Measurements from ENCODE around the gene ATP5ME. TPM values are rescaled to one million over a fixed set of nuclear protein-coding genes. Genes with fewer than 3 reads are reported as not detected.
"Not testable (repeated sequence)": the region's sequence is repeated elsewhere in the genome, so short reads cannot be mapped to it uniquely, and the experiment has no call there.

Gene ATP5ME
- total RNA-seq, 1 donor from 2014 or later, result 35.2 TPM

DNA sequence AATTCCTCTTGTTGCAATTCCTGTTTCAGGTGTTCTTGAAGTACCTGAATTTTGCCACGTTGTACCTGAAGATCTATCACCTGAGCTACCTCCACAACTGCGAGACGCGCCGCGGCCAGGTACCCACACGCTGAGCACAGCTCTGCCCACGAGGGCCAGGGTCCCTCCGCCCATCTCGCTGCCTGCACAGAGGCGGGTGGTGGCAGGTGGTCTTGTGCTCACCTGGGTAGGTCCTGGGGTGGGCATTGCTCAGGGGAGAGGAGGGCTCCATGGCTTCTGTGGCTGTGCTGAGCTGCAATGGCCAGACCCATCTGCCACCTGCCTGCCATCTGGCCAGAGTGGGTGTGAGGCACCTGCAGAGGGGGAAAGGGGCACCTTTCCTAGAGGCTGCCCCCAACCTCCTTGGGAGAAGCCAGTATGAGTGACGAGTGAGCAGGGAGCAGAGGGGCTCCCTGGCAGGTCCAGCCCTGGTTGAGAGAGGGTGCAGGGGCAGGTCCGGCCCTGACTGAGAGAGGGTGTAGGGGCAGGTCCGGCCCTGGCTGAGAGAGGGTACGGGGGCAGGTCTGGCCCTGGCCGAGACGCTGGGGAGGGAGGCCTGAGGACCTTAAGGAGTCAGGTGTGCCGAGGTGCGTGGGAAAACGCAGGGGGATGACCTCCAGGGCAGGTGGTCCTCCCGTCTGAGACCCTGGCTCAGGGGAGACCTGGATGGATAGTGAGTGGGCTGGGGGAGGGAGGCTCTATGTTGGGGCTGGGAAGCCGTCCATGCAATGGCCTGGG lies 38.0 kb downstream of the ATP5ME start:
- DNase-seq (ENCODE audit: low spot score), result no peak

GRCh38 chr4:635066-635835 lies 38.8 kb downstream of the ATP5ME start:
- not testable (repeated sequence) for DNase-seq (ENCODE audit: low spot score)

GRCh38 chr4:634599-634985 lies 39.5 kb downstream of the ATP5ME start:
- DNase-seq (ENCODE audit: low spot score), result no peak

- DNase-seq (ENCODE audit: low spot score), result no peak
These were observed 40.0 kb downstream of the ATP5ME start for GRCh38 chr4:633976-634598.

GRCh38 chr4:633406-633805 lies 40.7 kb downstream of the ATP5ME start:
- no peak for DNase-seq (ENCODE audit: low spot score)

DNA sequence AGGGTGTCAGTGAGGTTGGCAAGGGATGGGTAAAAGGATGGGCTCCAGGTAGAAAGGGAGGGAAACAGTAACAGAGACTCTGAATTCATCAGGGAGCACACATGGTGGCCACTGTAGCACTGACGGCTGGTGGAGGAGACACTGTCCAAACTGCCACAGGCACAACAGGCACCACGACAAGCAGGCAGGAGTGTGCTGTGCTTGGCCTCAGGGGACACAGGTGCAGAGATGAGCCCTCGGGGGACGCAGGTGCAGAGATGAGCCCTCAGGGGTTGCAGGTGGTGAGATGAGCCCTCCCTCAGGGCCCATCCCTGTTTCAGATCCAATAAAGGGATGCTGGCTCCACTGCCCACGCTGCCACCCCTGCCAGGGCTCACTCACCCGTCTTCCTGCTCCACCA lies 41.1 kb downstream of the ATP5ME start:
- no peak for DNase-seq (ENCODE audit: low spot score)

- DNase-seq (ENCODE audit: low spot score), result no peak
These were observed 41.8 kb downstream of the ATP5ME start for GRCh38 chr4:632196-632790.

DNA sequence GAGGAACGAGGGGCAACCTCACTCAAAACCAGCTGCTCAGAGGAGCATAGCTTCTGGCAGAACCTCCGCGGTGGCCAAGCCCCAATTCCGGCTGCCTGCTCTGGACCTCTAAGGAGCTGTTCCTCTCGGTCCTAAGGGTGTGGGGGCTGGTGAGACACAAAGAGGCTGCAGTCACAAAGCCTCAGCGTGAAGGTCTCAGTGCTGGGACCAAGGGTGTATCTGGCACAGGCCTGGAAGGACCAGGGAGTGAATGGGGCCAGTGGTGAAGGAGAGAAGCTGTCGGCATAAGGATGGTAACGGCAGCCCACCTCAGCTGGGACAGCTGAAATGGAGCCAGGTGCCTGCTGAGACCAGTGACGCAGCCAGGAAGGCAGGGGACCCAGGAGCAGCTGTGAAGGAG lies 43.4 kb downstream of the ATP5ME start:
- no peak for DNase-seq (ENCODE audit: low spot score)

DNA sequence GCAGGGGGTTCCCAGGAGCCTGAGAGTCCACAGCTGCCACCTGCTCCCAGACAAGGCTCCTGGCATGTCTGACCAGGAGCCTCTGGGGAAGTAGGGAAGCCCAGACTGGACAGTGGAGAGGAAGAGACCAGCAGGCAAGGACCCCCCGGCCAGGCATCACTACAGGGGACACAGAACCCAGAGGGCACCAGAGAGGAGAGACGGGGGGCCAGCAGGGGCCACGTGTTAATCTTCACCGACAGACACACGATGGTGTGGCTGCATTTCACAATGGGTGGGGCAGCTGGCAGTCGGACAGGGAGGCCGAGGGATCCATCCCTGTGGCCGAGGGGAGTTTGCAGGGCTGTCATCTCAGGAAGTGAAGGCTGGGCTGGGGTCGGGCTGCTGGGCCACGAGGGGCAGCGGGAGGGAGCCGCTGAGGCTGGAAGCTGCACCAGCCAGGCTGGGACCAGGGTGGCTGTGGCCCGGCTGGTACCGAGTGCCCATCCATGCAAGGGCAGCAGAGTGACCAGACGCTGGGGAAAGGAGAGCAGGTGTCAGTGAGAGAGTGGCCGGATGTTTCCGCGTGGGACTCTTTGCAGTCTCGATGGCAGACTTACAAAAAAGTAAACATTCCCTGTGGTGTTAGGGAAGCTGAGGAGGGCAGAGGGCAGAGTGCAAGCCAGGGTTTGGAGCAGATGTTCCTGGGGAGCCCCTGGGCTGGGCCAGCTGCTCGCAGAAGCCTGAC lies 44.0 kb downstream of the ATP5ME start:
- DNase-seq (ENCODE audit: low spot score), result no peak

GRCh38 chr4:629636-629914 lies 44.5 kb downstream of the ATP5ME start:
- no peak for DNase-seq (ENCODE audit: low spot score)

DNA sequence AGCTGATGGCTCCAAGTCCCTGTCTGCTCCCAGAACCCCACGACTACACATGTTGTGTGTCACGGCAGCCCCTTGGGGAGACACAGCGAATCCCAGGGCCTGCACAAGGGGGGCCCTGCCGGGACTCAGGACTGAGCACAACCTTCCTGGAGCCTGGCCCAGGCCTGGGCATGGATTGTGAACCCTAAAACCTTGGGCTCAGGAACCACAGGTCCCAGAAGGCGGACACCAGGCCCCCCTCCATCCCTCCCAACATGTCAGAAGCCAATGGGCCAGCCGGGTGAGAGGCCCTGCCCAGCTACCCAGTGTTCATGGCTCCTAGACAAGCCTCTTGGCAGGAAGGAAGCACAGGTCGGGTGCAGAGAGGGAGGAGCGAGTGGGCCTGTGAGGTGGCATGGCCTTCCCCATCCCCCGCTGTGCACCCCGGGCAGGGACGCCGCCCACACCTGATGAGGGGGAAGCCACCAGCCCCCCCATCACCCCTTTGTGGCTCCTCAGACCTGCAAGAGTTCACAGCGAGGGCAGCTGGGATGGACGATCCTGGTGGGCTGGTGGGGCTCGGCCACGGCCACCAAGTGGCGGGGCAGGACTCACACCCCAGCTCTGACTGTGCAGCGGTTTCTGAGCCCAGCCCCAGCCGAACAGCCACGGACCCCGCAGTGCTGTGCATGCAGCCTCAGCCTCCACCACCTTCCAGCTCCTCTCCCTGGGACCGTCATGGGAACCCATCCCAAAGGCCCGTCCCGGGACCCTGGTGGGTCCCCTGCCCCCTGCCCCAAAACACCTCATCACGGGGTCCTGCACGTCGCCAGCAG lies 45.0 kb downstream of the ATP5ME start:
- no peak for DNase-seq (ENCODE audit: low spot score)

GRCh38 chr4:628311-628741 lies 45.8 kb downstream of the ATP5ME start:
- DNase-seq (ENCODE audit: low spot score), result no peak

DNA sequence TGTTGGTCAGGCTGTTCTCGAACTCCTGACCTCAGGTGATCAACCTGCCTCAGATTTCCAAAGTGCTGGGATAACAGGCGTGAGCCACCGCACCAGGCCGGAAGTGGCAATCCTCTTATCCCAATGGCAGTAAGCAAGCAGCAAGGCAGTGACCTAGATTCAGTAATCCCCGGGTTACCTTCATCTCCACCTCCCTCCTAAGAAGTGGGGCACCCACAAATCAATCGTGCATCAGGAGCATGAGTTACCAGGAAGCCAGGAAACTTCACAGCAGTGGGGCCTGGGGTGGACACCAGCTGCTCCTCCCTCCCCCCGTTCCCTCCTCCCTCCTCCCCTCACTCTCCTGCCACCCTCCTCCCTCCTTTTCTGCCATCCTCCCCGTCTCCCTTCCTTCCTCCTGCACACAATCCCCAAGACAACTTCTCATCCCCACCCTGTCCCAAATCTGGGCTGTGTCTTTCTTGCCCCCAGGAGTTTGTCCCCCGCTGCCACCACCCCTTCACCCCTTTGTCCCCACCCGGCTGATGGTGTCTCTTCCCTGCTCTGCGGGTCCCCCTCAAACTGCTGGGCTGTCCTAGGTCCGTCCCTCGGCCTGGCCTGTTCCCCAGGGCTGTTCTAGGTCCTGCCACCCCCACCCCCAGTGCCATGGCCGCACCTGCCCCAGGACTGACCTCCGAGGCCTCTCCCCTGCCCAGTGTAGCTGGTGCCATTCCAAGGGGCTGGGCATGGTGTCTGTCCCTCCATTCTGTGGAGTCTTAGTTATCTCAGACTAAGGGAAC lies 46.5 kb downstream of the ATP5ME start:
- no peak for DNase-seq (ENCODE audit: low spot score)

DNA sequence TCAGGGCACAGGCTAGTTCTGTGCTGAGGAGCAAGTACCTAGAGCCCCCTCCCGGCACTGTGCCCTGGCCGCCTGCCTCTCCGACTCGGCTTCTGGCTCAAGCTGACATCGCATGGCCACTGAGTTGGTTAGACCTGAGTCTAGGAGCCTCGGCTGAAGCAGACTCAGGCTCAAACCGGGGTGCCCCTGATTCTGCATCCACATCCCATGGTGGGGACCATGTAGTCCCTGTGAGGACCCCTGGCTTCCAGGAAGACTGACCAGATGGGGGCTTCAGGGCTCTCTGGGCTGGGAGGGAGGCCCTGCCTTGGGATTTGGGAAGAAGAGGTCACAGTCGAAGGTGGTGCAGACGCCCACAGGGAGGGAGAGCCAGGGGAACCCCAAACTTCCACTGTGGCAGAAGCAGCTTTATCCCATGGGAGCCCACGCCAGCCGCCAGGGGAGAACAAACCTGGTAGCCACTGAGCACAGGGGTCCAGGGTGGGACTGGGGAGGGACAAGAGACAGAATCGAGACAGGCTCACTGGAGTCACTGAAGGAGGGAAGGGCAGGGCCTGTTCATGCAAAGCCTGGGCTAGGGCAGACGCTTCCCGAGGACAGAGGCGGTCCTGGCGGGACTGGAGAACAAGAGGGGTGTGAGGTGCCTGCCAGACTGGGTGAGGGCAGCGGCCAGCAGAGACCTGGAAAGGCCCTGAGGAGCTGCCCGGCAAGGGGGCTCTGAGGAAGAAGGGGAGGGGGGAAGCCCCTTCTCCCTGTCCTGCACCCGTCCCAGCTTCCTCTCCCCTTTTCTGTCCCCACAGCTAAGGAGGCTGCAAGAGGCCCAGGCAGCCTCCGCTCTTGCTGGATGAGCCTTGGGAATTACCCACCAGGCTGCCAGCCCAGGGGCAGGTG lies 47.6 kb downstream of the ATP5ME start:
- DNase-seq (ENCODE audit: low spot score), result no peak

- no peak for DNase-seq (ENCODE audit: low spot score)
These were observed 48.4 kb downstream of the ATP5ME start for GRCh38 chr4:625631-626161.

DNA sequence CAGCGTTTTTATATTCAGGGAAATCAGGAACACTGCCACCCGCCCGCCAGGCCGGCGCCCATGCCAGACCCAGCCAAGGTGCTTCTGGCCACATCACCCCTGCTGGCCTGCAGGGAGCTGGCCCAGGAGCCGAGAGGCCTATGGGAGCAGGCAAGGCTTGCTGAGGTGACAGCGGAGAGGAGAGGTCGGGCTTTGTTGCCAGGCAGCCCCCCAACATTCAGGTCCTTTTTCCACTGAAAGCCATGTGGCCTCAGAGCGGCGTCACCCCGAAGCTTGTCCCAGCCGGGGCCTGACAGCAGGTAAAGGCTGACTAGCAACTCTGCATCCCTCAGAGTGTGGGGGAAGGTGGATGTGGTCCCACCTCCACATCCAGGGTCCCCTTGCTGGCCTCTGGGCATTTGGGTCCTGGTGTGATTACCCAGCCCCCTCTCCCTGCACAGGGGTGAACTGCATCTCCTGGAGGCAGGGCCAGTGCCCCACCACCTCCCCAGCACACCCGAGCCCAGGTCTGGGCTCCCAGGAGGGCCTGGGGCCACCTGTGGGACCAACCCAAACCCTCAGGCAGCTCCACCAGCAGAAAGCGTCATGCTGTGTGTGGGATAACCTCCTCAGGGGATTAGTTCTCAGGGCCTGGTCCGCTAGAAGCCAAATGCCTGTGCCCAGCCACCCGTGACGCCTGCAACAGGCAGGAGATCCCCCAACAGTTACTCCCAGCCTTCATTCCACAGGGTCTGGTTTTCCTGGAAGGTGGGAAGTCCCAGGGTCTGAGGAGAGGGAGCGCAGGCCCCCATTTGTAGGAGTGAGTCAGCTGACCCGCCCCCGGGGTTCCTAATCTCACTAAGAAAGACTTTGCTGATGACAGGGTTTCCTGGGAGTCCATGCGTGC lies 49.1 kb downstream of the ATP5ME start, which contains the start of gene PDE6B:
Gene PDE6B, plus strand, starts transcription at position 869 of the 886 bp plus-strand sequence. CDS start 54 bp downstream, outside the sequence.
- no peak for DNase-seq (ENCODE audit: low spot score)

DNA sequence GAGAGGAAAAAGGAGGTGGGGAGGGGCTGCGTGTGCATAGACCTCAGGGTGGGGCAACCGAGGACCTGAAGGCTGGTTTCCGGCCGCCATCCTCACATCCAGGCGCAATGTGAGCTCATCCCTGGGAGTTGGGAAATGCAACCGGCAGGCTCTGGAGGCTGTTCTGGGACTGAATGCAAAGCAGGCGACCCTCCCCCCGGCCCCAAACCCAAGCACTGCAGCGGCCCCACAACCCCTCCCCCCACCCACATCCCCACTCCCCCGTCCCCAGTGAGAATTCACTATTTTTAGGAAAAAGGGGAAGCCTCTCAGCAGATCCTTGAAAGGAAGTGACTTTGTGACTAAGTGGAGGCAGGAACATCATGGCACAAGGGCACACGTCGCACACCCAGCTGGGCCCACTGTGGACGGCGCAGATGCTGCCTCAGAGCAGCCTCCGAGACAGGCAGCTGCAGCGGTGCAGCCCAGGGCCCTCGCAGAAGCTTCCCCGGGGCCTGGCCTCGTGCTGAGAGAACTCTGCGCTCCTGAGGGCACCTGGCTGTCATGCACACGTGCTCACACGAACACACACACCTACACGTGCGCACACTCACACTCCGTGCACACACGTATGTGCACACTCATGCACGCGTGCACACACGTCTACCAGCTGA lies 50.0 kb downstream of the ATP5ME start:
- no peak for DNase-seq (ENCODE audit: low spot score)
